Esophagus muscularis mucosa (tissue), 3 donors: ENCODE data around the gene RNF126.

Experiments used
- POLR2A ChIP-seq: fragments of 450-650 bp; IDR thresholded peaks from one replicate; pipeline ENCODE4 v1.6.1; 2017; ENCODE audit warnings: antibody characterized with exemption, moderate library complexity, mild to moderate bottlenecking, low read depth
- TF ChIP-seq, protein P1 (sequence below), 3 experiments: fragments of 200-600 bp in 2 of 3; fragments of 450-650 bp in 1 of 3; sonication (generic) in 2 of 3; IDR thresholded peaks; one replicate each; pipeline ENCODE4 v1.5.1; 2017 to 2019; ENCODE audit warnings: antibody characterized with exemption in 3 of 3, mild to moderate bottlenecking in 2 of 3, moderate library complexity in 1 of 3

DNA sequence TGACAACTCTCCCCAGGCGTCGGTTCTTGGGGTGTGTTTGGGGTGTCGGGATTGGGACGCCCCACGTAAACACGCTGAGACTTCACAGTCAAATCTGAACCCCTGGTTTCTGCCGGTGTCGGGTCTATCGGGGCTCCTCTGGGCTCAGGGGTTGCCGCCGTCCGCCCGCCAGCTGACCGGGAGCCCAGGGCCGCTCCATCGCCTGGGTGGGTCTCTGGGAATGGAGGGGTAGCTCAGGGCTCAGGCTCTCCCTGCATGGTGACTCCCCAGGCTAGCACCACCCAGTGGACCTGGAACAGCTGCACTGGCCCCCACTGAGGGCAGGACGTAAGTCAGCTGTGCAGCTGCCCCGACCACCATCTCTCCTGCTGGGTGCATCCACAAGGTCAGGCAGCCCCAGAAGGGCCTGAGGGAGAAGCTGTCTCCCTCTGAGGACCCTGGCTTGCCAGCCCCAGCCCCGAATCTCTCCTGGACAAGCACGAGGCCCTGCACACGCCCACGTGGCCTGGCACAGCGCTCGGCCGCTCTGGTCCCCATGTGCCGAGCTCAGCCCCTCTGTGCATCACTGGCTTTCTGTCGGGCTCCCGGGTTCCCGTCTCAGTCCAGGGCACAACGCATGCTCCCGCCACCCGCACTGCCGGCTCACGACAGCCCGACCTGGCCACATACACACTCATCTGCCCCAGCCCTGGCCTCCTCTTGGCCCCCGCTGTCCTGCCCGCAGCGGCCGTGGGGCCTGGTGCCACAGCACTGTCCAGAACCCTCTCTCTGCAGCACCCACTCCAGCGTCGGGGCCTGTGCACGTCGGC, 6.1 kb downstream of the RNF126 start:
- TF ChIP-seq, protein P1, sequence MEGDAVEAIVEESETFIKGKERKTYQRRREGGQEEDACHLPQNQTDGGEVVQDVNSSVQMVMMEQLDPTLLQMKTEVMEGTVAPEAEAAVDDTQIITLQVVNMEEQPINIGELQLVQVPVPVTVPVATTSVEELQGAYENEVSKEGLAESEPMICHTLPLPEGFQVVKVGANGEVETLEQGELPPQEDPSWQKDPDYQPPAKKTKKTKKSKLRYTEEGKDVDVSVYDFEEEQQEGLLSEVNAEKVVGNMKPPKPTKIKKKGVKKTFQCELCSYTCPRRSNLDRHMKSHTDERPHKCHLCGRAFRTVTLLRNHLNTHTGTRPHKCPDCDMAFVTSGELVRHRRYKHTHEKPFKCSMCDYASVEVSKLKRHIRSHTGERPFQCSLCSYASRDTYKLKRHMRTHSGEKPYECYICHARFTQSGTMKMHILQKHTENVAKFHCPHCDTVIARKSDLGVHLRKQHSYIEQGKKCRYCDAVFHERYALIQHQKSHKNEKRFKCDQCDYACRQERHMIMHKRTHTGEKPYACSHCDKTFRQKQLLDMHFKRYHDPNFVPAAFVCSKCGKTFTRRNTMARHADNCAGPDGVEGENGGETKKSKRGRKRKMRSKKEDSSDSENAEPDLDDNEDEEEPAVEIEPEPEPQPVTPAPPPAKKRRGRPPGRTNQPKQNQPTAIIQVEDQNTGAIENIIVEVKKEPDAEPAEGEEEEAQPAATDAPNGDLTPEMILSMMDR (IDR thresholded peaks at IDR 0.05): no peak
- TF ChIP-seq POLR2A: no peak
